SK-N-SH (cell line): ENCODE results near the gene LIPA. TPM values are rescaled to one million over a fixed set of nuclear protein-coding genes. Genes with fewer than 3 reads are reported as not detected.

ENCODE experiments used
- CTCF ChIA-PET: fragments of 300-600, 350-600 bp; formaldehyde crosslinking; extraction: SDS; loops from one replicate; lab custom pipeline; 2021; lab: Yijun Ruan, JAX
- POLR2A ChIA-PET: fragments of 350-600 bp; sonication (Branson Sonifier 250); formaldehyde crosslinking; extraction: SDS; loops from one replicate; lab custom pipeline; 2020; ENCODE audit warnings: antibody characterized with exemption, inconsistent platforms; lab: Yijun Ruan, JAX
- DNase-seq: peaks from one replicate; pipeline ENCODE4 v3.0.0; 2012
- H2AFZ ChIP-seq: fragments of 200-600 bp; sonication (generic); 2 replicates; pipeline ENCODE4 v1.8.1; 2016; ENCODE audit warnings: antibody characterized with exemption, mild to moderate bottlenecking, low read depth
- H3F3A ChIP-seq: fragments of 200-600 bp; sonication (generic); replicated peaks from 2 replicates; pipeline ENCODE3; 2016; ENCODE audit warnings: antibody characterized with exemption, mild to moderate bottlenecking; ENCODE audit not compliant: insufficient read depth
- H3K27ac ChIP-seq, 2 experiments: fragments of 200-500 bp in 1 of 2; fragments of 200-600 bp in 1 of 2; sonication (Bioruptor generic) in 1 of 2; sonication (generic), shearing (Covaris generic) in 1 of 2; 2 replicates each; pipeline versions ENCODE4 v1.5.1 to v1.6.1; 2014 to 2016; ENCODE audit warnings: low read depth in 2 of 2, inconsistent platforms in 1 of 2, low read length in 1 of 2, mild to moderate bottlenecking in 1 of 2, mixed read lengths in 1 of 2
- H3K27me3 ChIP-seq: fragments of 200-600 bp; sonication (generic), shearing (Covaris generic); 2 replicates; pipeline ENCODE4 v1.6.1; 2016; ENCODE audit warnings: mixed run types; ENCODE audit not compliant: insufficient read depth
- H3K36me3 ChIP-seq, 2 experiments: fragments of 200-500 bp in 1 of 2; fragments of 200-600 bp in 1 of 2; sonication (Bioruptor generic) in 1 of 2; sonication (generic) in 1 of 2; replicated peaks in 1 of 2; 2 replicates each; pipeline versions ENCODE3 to v1.5.1; 2014 to 2016; ENCODE audit warnings: low read length in 1 of 2, mild to moderate bottlenecking in 1 of 2; ENCODE audit not compliant: insufficient read depth in 2 of 2, control insufficient read depth in 1 of 2
- H3K4me1 ChIP-seq, 2 experiments: fragments of 200-500 bp in 1 of 2; fragments of 200-600 bp in 1 of 2; sonication (Bioruptor generic) in 1 of 2; sonication (generic), shearing (Covaris generic) in 1 of 2; 2 replicates each; pipeline versions ENCODE4 v1.5.1 to v1.6.1; 2014 to 2016; ENCODE audit warnings: low read depth in 1 of 2, low read length in 1 of 2, mixed run types in 1 of 2; ENCODE audit not compliant: insufficient read depth in 2 of 2, control insufficient read depth in 1 of 2
- H3K4me2 ChIP-seq: fragments of 200-600 bp; sonication (generic), shearing (Covaris generic); 2 replicates; pipeline ENCODE4 v1.6.1; 2017; ENCODE audit warnings: mixed run types
- H3K4me3 ChIP-seq, 2 experiments: fragments of 200-500 bp in 1 of 2; fragments of 200-600 bp in 1 of 2; sonication (Bioruptor generic) in 1 of 2; sonication (generic), shearing (Covaris generic) in 1 of 2; 2 replicates each; pipeline versions ENCODE4 v1.5.1 to v1.8.1; 2014 to 2016; ENCODE audit warnings: low read depth in 2 of 2, inconsistent platforms in 1 of 2, low read length in 1 of 2, mild to moderate bottlenecking in 1 of 2, mixed read lengths in 1 of 2, moderate library complexity in 1 of 2
- H3K79me2 ChIP-seq: fragments of 200-600 bp; sonication (generic); 2 replicates; pipeline ENCODE4 v1.8.1; 2017; ENCODE audit warnings: mild to moderate bottlenecking; ENCODE audit not compliant: insufficient read depth
- H3K9ac ChIP-seq: fragments of 200-600 bp; sonication (generic); 2 replicates; pipeline ENCODE4 v1.6.1; 2017; ENCODE audit warnings: mixed run types
- H3K9me2 ChIP-seq: fragments of 200-600 bp; sonication (generic); 2 replicates; pipeline ENCODE4 v1.6.1; 2017; ENCODE audit warnings: mixed run types
- H3K9me3 ChIP-seq: fragments of 200-600 bp; sonication (generic); 2 replicates; pipeline ENCODE4 v1.6.1; 2017; ENCODE audit warnings: mixed run types, mild to moderate bottlenecking, moderate library complexity
- H4K20me1 ChIP-seq: fragments of 200-600 bp; sonication (generic); 2 replicates; pipeline ENCODE4 v1.6.1; 2017; ENCODE audit warnings: mild to moderate bottlenecking, mixed run types; ENCODE audit not compliant: insufficient read depth
- CTCF ChIP-seq: fragments of 200-600 bp; sonication (generic); IDR thresholded peaks from 2 replicates; pipeline ENCODE4 v1.6.1; 2017; ENCODE audit warnings: antibody characterized with exemption, mild to moderate bottlenecking, moderate library complexity
- FOXM1 ChIP-seq: IDR thresholded peaks from 2 replicates; pipeline ENCODE4 v1.4.0; 2012; ENCODE audit warnings: low read depth, mild to moderate bottlenecking
- JUND ChIP-seq: IDR thresholded peaks from 2 replicates; pipeline ENCODE4 v1.4.0; 2012
- PBX3 ChIP-seq: IDR thresholded peaks from 2 replicates; pipeline ENCODE4; 2012
- RAD21 ChIP-seq: IDR thresholded peaks from 2 replicates; pipeline ENCODE4 v1.6.1; 2012; ENCODE audit warnings: mild to moderate bottlenecking, low read length
- REST ChIP-seq: IDR thresholded peaks from 2 replicates; pipeline ENCODE4 v1.6.1; 2012; ENCODE audit warnings: mild to moderate bottlenecking, low read depth, low read length, moderate library complexity
- SIN3A ChIP-seq: IDR thresholded peaks from 2 replicates; pipeline ENCODE4 v1.6.1; 2012; ENCODE audit warnings: low read depth, mild to moderate bottlenecking, low read length, moderate library complexity, borderline replicate concordance
- SMC3 ChIP-seq: IDR thresholded peaks from 2 replicates; pipeline ENCODE4 v1.6.1; 2012; ENCODE audit warnings: low read depth, low read length, improper control_type of control experiment
- WGBS: methylation state at CpG from one replicate; pipeline ENCODE4 v1.1.6; 2017; ENCODE audit warnings: low lambda C conversion rate; 5-methylcytosine and 5-hydroxymethylcytosine counted together
- polyA plus RNA-seq, 3 experiments: library from polyadenylated mRNA; depleted of rRNA; stranded (reverse); fragments of >200 nt; gene quantifications; 2 replicates each; pipeline ENCODE4 v1.2.3, GENCODE V29; 2012

LIPA gene
- polyA plus RNA-seq, 1 of the 3 experiments (the other 2 are of a cell fraction) = 43.2 TPM

- TF ChIP-seq REST = no peak
- TF ChIP-seq SIN3A = no peak
- no peak for TF ChIP-seq JUND
- TF ChIP-seq FOXM1 = no peak
- TF ChIP-seq, all 33 proteins: peak for 0
Observed at GRCh38 chr10:89219513-89220218, 31.9 kb downstream of the LIPA start (continued).

GRCh38 chr10:89217057-89217990 is 34.3 kb downstream of the LIPA start:
- H3K27me3 ChIP-seq = no peaks in the 10 kb centered on the region
- no peaks in the 10 kb centered on the region for H4K20me1 ChIP-seq
- CTCF ChIA-PET = interaction anchor here (0.6 to 2.6 kb wide), 65 partner anchors 10 to 645 kb away, joined by 3 to 56 read pairs (median 5); partner anchors contain the start of genes CH25H, FAS, LIPA and STAMBPL1
- H3F3A ChIP-seq = peaks cover 8% of the 10 kb centered on the region
- no peaks in the 10 kb centered on the region for H3K9me3 ChIP-seq
- H3K27ac ChIP-seq = peak overlapping the region; percentile 30 to 55
- TF ChIP-seq JUND (no peak), CTCF (peak; percentile 91), RAD21 (peak; percentile 78), SMC3 (peak; percentile 50), PBX3 (peak; percentile 63)
- TF ChIP-seq, all 33 proteins: peak for 4
- Histone ChIP-seq H3K4me3 (no peak overlapping the region; a peak in 1 of 4 replicates), H3K4me1 (peaks cover 4 to 14% of the 10 kb centered on the region in 2 experiments; a peak in 3 of 4 replicates), H3K79me2 (no peaks in the 10 kb centered on the region), H3K4me2 (peak overlapping the region; percentile 39; the same call in 1 of the 2 replicates), H2AFZ (peak overlapping the region; percentile 15; the same call in 1 of the 2 replicates), H3K9ac (no peak overlapping the region), H3K9me2 (no peaks in the 10 kb centered on the region), H3K36me3 (peaks cover 11 to 16% of the 10 kb centered on the region in 2 experiments)
- POLR2A ChIA-PET = no interaction called here
- 12% methylated on average over 6 of the region's 6 CpGs for WGBS
- DNase-seq = peak; percentile 30
